ENCODE data around the gene FAM193A.
A peak's percentile ranks its signal among the peaks of the same experiment; 100 is the strongest.

FAM193A gene

GRCh38 chr4:2713337-2713736, 176.9 kb downstream of the FAM193A start:
- no peak overlapping the region for H2BK12ac ChIP-seq (ENCODE audit: low read length in 2 of 2)
- no peak overlapping the region for H3K14ac ChIP-seq (ENCODE audit: low read length in 2 of 2)
- H3K27me3 ChIP-seq (ENCODE audit: control insufficient read depth in 1 of 2, insufficient read depth in 1 of 2, low read length in 2 of 2): no peaks in the 10 kb centered on the region
- peaks cover 43% of the 10 kb centered on the region in 2 experiments for H3K36me3 ChIP-seq (ENCODE audit: control insufficient read depth in 1 of 2, insufficient read depth in 2 of 2, low read depth in 1 of 2, low read length in 2 of 2)
- no peak overlapping the region for H3K27ac ChIP-seq (ENCODE audit: low read length, poor library complexity, severe bottlenecking)
- H3K4me1 ChIP-seq (ENCODE audit: control insufficient read depth, insufficient read depth, low read depth, low read length): peaks cover 6% of the 10 kb centered on the region
- H3K9me3 ChIP-seq (ENCODE audit: control insufficient read depth, low read length): no peaks in the 10 kb centered on the region
- no peak for DNase-seq
- no peak overlapping the region for H2BK15ac ChIP-seq (ENCODE audit: low read depth, poor library complexity, severe bottlenecking)
- H3K23ac ChIP-seq (ENCODE audit: low read length in 2 of 2): no peak overlapping the region
- no peak overlapping the region for H2AFZ ChIP-seq (ENCODE audit: low read depth, low read length)
- no peak overlapping the region for H3K4me2 ChIP-seq (ENCODE audit: low read length, poor library complexity, severe bottlenecking)
- H4K91ac ChIP-seq (ENCODE audit: low read length): no peak overlapping the region
- no peak overlapping the region for H3K4ac ChIP-seq (ENCODE audit: low read depth in 1 of 2, low read length in 2 of 2)
- no peak overlapping the region for H2BK5ac ChIP-seq (ENCODE audit: low read depth, low read length, poor library complexity, severe bottlenecking)
- H3K9ac ChIP-seq (ENCODE audit: low read length): peak overlapping the region; percentile 24
- no peak overlapping the region for H3K4me3 ChIP-seq (ENCODE audit: insufficient read depth in 1 of 2, low read depth in 1 of 2, low read length in 2 of 2)
- peaks cover 19% of the 10 kb centered on the region for H3K79me1 ChIP-seq (replicated peaks; ENCODE audit: low read length, poor library complexity, severe bottlenecking)
- no peak overlapping the region for H4K8ac ChIP-seq (ENCODE audit: low read length)
- H3K18ac ChIP-seq (ENCODE audit: low read depth in 1 of 2, low read length in 2 of 2): no peak overlapping the region
- H2AK5ac ChIP-seq (ENCODE audit: low read length, severe bottlenecking): no peak overlapping the region
- 90% methylated on average over 3 of the region's 5 CpGs for whole genome bisulfite sequencing
- no peak overlapping the region for H2BK120ac ChIP-seq (ENCODE audit: low read depth, low read length)

- no peak overlapping the region for H3K27ac ChIP-seq (ENCODE audit: low read length, poor library complexity, severe bottlenecking)
- no peak overlapping the region for H2BK120ac ChIP-seq (ENCODE audit: low read depth, low read length)
- H3K4me3 ChIP-seq (ENCODE audit: insufficient read depth in 1 of 2, low read depth in 1 of 2, low read length in 2 of 2): peak overlapping the region in 1 of 2 experiments; percentile 11
- H2BK12ac ChIP-seq (ENCODE audit: low read length in 2 of 2): no peak overlapping the region
- H3K14ac ChIP-seq (ENCODE audit: low read length in 2 of 2): no peak overlapping the region
- H4K91ac ChIP-seq (ENCODE audit: low read length): no peak overlapping the region
- H3K9ac ChIP-seq (ENCODE audit: low read length): peak overlapping the region; percentile 24
- 93% methylated on average over 10 of the region's 10 CpGs for WGBS
- H3K4me1 ChIP-seq (ENCODE audit: control insufficient read depth, insufficient read depth, low read depth, low read length): peaks cover 6% of the 10 kb centered on the region
- no peak overlapping the region for H3K4me2 ChIP-seq (ENCODE audit: low read length, poor library complexity, severe bottlenecking)
- H3K4ac ChIP-seq (ENCODE audit: low read depth in 1 of 2, low read length in 2 of 2): no peak overlapping the region
- no peak overlapping the region for H2BK5ac ChIP-seq (ENCODE audit: low read depth, low read length, poor library complexity, severe bottlenecking)
- H3K23ac ChIP-seq (ENCODE audit: low read length in 2 of 2): no peak overlapping the region
- no peak for DNase-seq
- no peaks in the 10 kb centered on the region for H3K27me3 ChIP-seq (ENCODE audit: control insufficient read depth in 1 of 2, insufficient read depth in 1 of 2, low read length in 2 of 2)
- H2AFZ ChIP-seq (ENCODE audit: low read depth, low read length): no peak overlapping the region
- no peaks in the 10 kb centered on the region for H3K9me3 ChIP-seq (ENCODE audit: control insufficient read depth, low read length)
- peaks cover 19% of the 10 kb centered on the region for H3K79me1 ChIP-seq (replicated peaks; ENCODE audit: low read length, poor library complexity, severe bottlenecking)
- H3K18ac ChIP-seq (ENCODE audit: low read depth in 1 of 2, low read length in 2 of 2): no peak overlapping the region
- no peak overlapping the region for H2BK15ac ChIP-seq (ENCODE audit: low read depth, poor library complexity, severe bottlenecking)
- H4K8ac ChIP-seq (ENCODE audit: low read length): no peak overlapping the region
- peaks cover 43 to 48% of the 10 kb centered on the region in 2 experiments for H3K36me3 ChIP-seq (ENCODE audit: control insufficient read depth in 1 of 2, insufficient read depth in 2 of 2, low read depth in 1 of 2, low read length in 2 of 2)
- H2AK5ac ChIP-seq (ENCODE audit: low read length, severe bottlenecking): no peak overlapping the region
Observed at GRCh38 chr4:2714061-2714770, 177.8 kb downstream of the FAM193A start.

- no peak overlapping the region for H2AK5ac ChIP-seq (ENCODE audit: low read length, severe bottlenecking)
- H3K4me1 ChIP-seq (ENCODE audit: control insufficient read depth, insufficient read depth, low read depth, low read length): peaks cover 6% of the 10 kb centered on the region
- H3K36me3 ChIP-seq (ENCODE audit: control insufficient read depth in 1 of 2, insufficient read depth in 2 of 2, low read depth in 1 of 2, low read length in 2 of 2): peaks cover 47 to 49% of the 10 kb centered on the region in 2 experiments
- no peak overlapping the region for H3K4me2 ChIP-seq (ENCODE audit: low read length, poor library complexity, severe bottlenecking)
- no peak overlapping the region for H3K23ac ChIP-seq (ENCODE audit: low read length in 2 of 2)
- no peak overlapping the region for H2AFZ ChIP-seq (ENCODE audit: low read depth, low read length)
- no peak overlapping the region for H3K4me3 ChIP-seq (ENCODE audit: insufficient read depth in 1 of 2, low read depth in 1 of 2, low read length in 2 of 2)
- H3K4ac ChIP-seq (ENCODE audit: low read depth in 1 of 2, low read length in 2 of 2): no peak overlapping the region
- H3K14ac ChIP-seq (ENCODE audit: low read length in 2 of 2): no peak overlapping the region
- no peak overlapping the region for H3K27ac ChIP-seq (ENCODE audit: low read length, poor library complexity, severe bottlenecking)
- no peak overlapping the region for H2BK15ac ChIP-seq (ENCODE audit: low read depth, poor library complexity, severe bottlenecking)
- H2BK12ac ChIP-seq (ENCODE audit: low read length in 2 of 2): no peak overlapping the region
- H3K9me3 ChIP-seq (ENCODE audit: control insufficient read depth, low read length): no peaks in the 10 kb centered on the region
- 100% methylated on average over 4 of the region's 4 CpGs for WGBS
- H2BK5ac ChIP-seq (ENCODE audit: low read depth, low read length, poor library complexity, severe bottlenecking): no peak overlapping the region
- H3K18ac ChIP-seq (ENCODE audit: low read depth in 1 of 2, low read length in 2 of 2): no peak overlapping the region
- no peak overlapping the region for H2BK120ac ChIP-seq (ENCODE audit: low read depth, low read length)
- no peaks in the 10 kb centered on the region for H3K27me3 ChIP-seq (ENCODE audit: control insufficient read depth in 1 of 2, insufficient read depth in 1 of 2, low read length in 2 of 2)
- H4K8ac ChIP-seq (ENCODE audit: low read length): no peak overlapping the region
- no peak for DNase-seq
- H4K91ac ChIP-seq (ENCODE audit: low read length): no peak overlapping the region
- peaks cover 19% of the 10 kb centered on the region for H3K79me1 ChIP-seq (replicated peaks; ENCODE audit: low read length, poor library complexity, severe bottlenecking)
- H3K9ac ChIP-seq (ENCODE audit: low read length): peak overlapping the region; percentile 24
Observed at GRCh38 chr4:2714918-2715317, 178.5 kb downstream of the FAM193A start.

GRCh38 chr4:2715426-2715825, 179.0 kb downstream of the FAM193A start:
- DNase-seq: no peak
- Histone ChIP-seq H3K36me3 (ENCODE audit: control insufficient read depth in 1 of 2, insufficient read depth in 2 of 2, low read depth in 1 of 2, low read length in 2 of 2) (peaks cover 44 to 54% of the 10 kb centered on the region in 2 experiments), H3K4me3 (ENCODE audit: insufficient read depth in 1 of 2, low read depth in 1 of 2, low read length in 2 of 2) (no peak overlapping the region), H2AK5ac (ENCODE audit: low read length, severe bottlenecking) (no peak overlapping the region), H3K14ac (ENCODE audit: low read length in 2 of 2) (no peak overlapping the region), H2AFZ (ENCODE audit: low read depth, low read length) (no peak overlapping the region), H2BK120ac (ENCODE audit: low read depth, low read length) (no peak overlapping the region), H3K23ac (ENCODE audit: low read length in 2 of 2) (no peak overlapping the region), H3K9me3 (ENCODE audit: control insufficient read depth, low read length) (no peaks in the 10 kb centered on the region), H3K18ac (ENCODE audit: low read depth in 1 of 2, low read length in 2 of 2) (no peak overlapping the region), H3K79me1 (replicated peaks; ENCODE audit: low read length, poor library complexity, severe bottlenecking) (peaks cover 18% of the 10 kb centered on the region), H2BK15ac (ENCODE audit: low read depth, poor library complexity, severe bottlenecking) (no peak overlapping the region), H3K9ac (ENCODE audit: low read length) (no peak overlapping the region), H4K8ac (ENCODE audit: low read length) (no peak overlapping the region), H3K4me1 (ENCODE audit: control insufficient read depth, insufficient read depth, low read depth, low read length) (peaks cover 5% of the 10 kb centered on the region), H3K27me3 (ENCODE audit: control insufficient read depth in 1 of 2, insufficient read depth in 1 of 2, low read length in 2 of 2) (no peaks in the 10 kb centered on the region), H2BK12ac (ENCODE audit: low read length in 2 of 2) (no peak overlapping the region), H3K27ac (ENCODE audit: low read length, poor library complexity, severe bottlenecking) (no peak overlapping the region), H4K91ac (ENCODE audit: low read length) (no peak overlapping the region), H3K4ac (ENCODE audit: low read depth in 1 of 2, low read length in 2 of 2) (no peak overlapping the region), H2BK5ac (ENCODE audit: low read depth, low read length, poor library complexity, severe bottlenecking) (no peak overlapping the region), H3K4me2 (ENCODE audit: low read length, poor library complexity, severe bottlenecking) (no peak overlapping the region)
- 85% methylated on average over 5 of the region's 5 CpGs for WGBS
